GM10248 (cell line): ENCODE results near the gene PPP2R3A.

Experiments
- CTCF ChIA-PET: fragments of 300-600 bp; sonication (Branson Sonifier 250); formaldehyde crosslinking; extraction: SDS; loops from one replicate; lab custom pipeline; 2021; ENCODE audit warnings: antibody characterized with exemption; lab: Yijun Ruan, JAX
- POLR2A ChIA-PET: fragments of 350-650 bp; sonication (Branson Sonifier 250); formaldehyde crosslinking; extraction: SDS; loops from one replicate; lab custom pipeline; 2020; ENCODE audit warnings: antibody characterized with exemption; lab: Yijun Ruan, JAX
- DNase-seq: peaks from one replicate; pipeline ENCODE4 v3.0.0; 2012; ENCODE audit errors: extremely low spot score
- TF ChIP-seq, protein P1 (sequence below): IDR thresholded peaks from 2 replicates; pipeline ENCODE4 v1.5.1; 2012; ENCODE audit warnings: mild to moderate bottlenecking, low read depth; ENCODE audit errors: extremely low read depth, missing control alignments, control extremely low read depth

Gene PPP2R3A

GRCh38 chr3:135997554-135998320 lies 32.2 kb downstream of the PPP2R3A start:
- CTCF ChIA-PET = no interaction called here
- no peak for DNase-seq
- POLR2A ChIA-PET = no interaction called here
- TF ChIP-seq, protein P1, sequence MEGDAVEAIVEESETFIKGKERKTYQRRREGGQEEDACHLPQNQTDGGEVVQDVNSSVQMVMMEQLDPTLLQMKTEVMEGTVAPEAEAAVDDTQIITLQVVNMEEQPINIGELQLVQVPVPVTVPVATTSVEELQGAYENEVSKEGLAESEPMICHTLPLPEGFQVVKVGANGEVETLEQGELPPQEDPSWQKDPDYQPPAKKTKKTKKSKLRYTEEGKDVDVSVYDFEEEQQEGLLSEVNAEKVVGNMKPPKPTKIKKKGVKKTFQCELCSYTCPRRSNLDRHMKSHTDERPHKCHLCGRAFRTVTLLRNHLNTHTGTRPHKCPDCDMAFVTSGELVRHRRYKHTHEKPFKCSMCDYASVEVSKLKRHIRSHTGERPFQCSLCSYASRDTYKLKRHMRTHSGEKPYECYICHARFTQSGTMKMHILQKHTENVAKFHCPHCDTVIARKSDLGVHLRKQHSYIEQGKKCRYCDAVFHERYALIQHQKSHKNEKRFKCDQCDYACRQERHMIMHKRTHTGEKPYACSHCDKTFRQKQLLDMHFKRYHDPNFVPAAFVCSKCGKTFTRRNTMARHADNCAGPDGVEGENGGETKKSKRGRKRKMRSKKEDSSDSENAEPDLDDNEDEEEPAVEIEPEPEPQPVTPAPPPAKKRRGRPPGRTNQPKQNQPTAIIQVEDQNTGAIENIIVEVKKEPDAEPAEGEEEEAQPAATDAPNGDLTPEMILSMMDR = no peak

DNA sequence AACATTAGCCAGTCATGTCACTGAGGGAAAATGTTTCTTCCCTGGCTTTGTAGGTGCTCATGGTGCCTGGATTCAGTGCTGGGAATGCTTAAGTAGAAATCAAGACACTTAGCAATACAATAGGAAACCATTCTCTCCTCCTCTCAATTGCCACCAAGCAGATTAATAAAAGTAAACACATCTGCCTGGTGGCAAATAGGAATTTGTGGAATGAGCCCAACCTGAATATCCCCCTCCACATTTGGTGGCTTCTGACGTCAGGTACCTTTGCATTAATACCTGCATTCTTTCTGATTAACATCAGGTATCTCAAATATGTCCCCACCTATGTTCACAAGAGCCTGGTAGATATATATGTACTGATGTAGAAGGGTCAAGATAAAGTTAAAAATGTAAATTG lies 42.7 kb downstream of the PPP2R3A start:
- ChIA-PET CTCF (no interaction called here), POLR2A (no interaction called here)
- DNase-seq = no peak
- TF ChIP-seq, protein P1 = no peak

DNA sequence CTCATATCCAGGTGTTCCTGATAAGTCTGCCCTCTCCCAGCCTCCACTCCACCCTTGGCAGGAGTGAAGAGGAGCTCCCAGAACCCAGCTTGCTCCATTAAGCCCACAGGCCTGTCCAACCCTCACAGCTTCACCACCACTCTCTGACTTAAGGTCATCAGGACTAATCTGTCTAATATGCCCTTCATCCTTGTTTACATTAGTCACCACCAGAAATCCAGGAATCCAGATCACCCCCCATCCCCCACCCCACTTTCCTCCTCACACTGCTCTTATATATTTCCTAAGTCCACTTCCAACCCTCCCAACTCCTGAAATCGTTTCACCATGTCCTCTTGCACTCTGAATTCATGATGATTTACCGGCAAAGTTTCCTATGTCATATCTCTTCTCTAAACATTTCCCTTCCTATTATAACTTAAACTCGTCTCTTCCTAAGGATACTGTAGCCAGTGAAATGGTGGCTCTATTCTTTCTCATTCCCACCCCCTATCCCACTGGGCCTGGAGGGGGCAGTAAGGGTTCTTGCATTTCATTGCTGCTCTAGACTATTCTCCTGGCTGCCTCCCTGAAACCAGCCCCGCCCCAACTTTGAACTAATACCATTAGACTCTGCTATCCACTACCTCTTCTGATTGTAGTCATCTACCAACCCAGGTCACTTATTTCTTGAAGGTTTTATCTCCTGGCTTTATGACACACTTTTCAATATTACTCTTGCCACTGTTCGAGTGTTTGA lies 43.4 kb downstream of the PPP2R3A start:
- POLR2A ChIA-PET = no interaction called here
- DNase-seq = no peak
- TF ChIP-seq, protein P1 = no peak
- CTCF ChIA-PET = no interaction called here

DNA sequence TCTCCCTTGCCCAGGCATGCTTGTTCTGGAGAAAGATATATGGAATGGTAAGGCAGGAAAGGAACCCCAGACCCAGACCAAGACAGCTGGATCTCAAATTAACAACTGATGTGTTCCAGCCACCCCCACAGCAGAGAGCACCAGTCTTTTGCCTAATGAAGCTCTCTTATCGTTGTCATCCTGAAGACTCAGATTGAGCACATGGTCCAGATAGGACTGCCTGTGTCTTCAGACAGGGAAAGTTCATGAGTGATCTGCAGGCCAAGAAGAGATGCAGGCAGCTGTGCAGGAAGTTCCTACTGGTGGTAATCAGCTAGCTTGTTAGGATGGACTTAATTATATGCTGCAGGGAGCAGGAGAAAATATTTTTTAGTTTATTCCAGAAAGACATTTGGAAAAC lies 53.3 kb downstream of the PPP2R3A start:
- ChIA-PET POLR2A (no interaction called here), CTCF (interaction anchor here (1.0 to 1.4 kb wide), 2 partner anchors 12 to 23 kb away, joined by 3 to 4 read pairs; no protein-coding TSS in a partner anchor)
- TF ChIP-seq, protein P1 = no peak
- no peak for DNase-seq

GRCh38 chr3:136021803-136022202 lies 56.3 kb downstream of the PPP2R3A start:
- DNase-seq = no peak
- ChIA-PET CTCF (interaction anchor here (1.0 kb wide), 1 partner anchor 12 kb away, joined by 3 read pairs; no protein-coding TSS in a partner anchor), POLR2A (no interaction called here)
- TF ChIP-seq, protein P1 = no peak

DNA sequence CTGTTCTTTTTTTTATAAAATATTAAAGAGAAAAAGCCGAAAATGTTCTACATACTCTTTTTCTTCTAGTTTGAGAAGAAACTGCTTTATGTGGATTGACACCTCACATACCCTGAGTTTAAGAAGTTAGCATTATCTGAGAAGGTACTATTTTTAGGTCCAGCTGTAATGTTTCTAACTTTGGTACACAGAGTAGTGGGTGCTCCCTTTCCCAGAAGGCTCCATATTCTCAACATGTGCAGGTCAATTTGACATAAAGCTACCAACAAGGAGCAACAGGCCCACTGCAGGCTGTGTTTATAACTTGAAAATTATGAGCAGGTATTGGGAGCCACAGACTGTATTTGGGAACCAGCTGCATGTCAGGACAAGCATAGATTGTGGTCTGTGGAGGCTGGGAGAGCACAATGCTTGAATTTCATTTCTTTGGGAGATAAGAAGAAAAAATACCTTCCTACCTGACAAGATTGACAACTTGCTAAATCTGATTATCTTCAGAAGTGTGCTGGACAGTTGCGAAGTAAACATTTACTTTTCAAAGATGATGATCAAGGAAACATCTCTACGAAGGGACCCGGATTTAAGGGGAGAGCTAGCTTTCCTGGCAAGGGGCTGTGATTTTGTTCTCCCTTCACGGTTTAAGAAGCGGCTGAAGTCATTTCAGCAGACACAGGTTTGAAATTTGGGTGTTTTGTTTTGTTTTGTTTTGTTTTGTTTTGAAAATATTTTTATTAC lies 57.2 kb downstream of the PPP2R3A start:
- POLR2A ChIA-PET = no interaction called here
- TF ChIP-seq, protein P1 = no peak
- no peak for DNase-seq
- CTCF ChIA-PET = interaction anchor here (1.1 kb wide), 1 partner anchor 10 kb away, joined by 3 read pairs; no protein-coding TSS in a partner anchor
